ENCODE measurements around the gene CAMTA1.

CAMTA1 gene

GRCh38 chr1:7549277-7550161 is 764.3 kb downstream of the CAMTA1 start (continued):
- TF ChIP-seq PRDM2 (tag by site-specific recombination; IDR thresholded peaks at IDR 0.05; ENCODE audit: borderline replicate concordance) (no peak), ZNF555 (tag by site-specific recombination; conservative IDR thresholded peaks at IDR 0.05) (no peak), WT1 (tag by site-specific recombination; IDR thresholded peaks at IDR 0.05) (0 out of 2 replicates have a peak, but pooled peaks have one; percentile 13), ATF2 (tag by site-specific recombination; IDR thresholded peaks at IDR 0.05; ENCODE audit: low read depth) (no peak), ZNF514 (tag by site-specific recombination; IDR thresholded peaks at IDR 0.05) (no peak), SP7 (tag by site-specific recombination; IDR thresholded peaks at IDR 0.05) (peak; percentile 53), IKZF3 (tag by site-specific recombination; IDR thresholded peaks at IDR 0.05) (0 out of 2 replicates have a peak, but pooled peaks have one; percentile 18), SP3 (tag by site-specific recombination; IDR thresholded peaks at IDR 0.05) (no peak), ZSCAN23 (tag by site-specific recombination; IDR thresholded peaks at IDR 0.05) (no peak), ZNF488 (tag by site-specific recombination; IDR thresholded peaks at IDR 0.05) (no peak), GLI4 (tag by site-specific recombination; IDR thresholded peaks at IDR 0.05) (no peak), ZNF580 (tag by site-specific recombination; IDR thresholded peaks at IDR 0.05) (no peak), ZNF214 (tag by site-specific recombination; IDR thresholded peaks at IDR 0.05; ENCODE audit: borderline replicate concordance) (no peak), ZNF768 (tag by site-specific recombination; IDR thresholded peaks at IDR 0.05) (no peak), ZNF280C (tag by site-specific recombination; IDR thresholded peaks at IDR 0.05) (no peak), ZNF211 (tag by site-specific recombination; IDR thresholded peaks at IDR 0.05; ENCODE audit: low read depth) (no peak), TRIM28 (IDR thresholded peaks at IDR 0.05; ENCODE audit: borderline replicate concordance, low read length) (no peak), ZNF292 (tag by site-specific recombination; IDR thresholded peaks at IDR 0.05; ENCODE audit: borderline replicate concordance, low read depth) (no peak), ELK4 (IDR thresholded peaks at IDR 0.05; ENCODE audit: borderline replicate concordance, low read depth, low read length) (no peak), ZNF274 (IDR thresholded peaks at IDR 0.05; ENCODE audit: low read length) (no peak), ZNF274 (tag by site-specific recombination; IDR thresholded peaks at IDR 0.05; ENCODE audit: borderline replicate concordance) (no peak), MYNN (tag by site-specific recombination; IDR thresholded peaks at IDR 0.05; ENCODE audit: borderline replicate concordance) (no peak), EGR2 (tag by site-specific recombination; IDR thresholded peaks at IDR 0.05; ENCODE audit: low read depth) (peak; percentile 45; the same call in 1 of the 2 replicates), SCRT2 (tag by site-specific recombination; IDR thresholded peaks at IDR 0.05) (peak; percentile 74)

All from HEK293 (cell line).